ENCODE data around the gene GIPC3.

Gene GIPC3

DNA sequence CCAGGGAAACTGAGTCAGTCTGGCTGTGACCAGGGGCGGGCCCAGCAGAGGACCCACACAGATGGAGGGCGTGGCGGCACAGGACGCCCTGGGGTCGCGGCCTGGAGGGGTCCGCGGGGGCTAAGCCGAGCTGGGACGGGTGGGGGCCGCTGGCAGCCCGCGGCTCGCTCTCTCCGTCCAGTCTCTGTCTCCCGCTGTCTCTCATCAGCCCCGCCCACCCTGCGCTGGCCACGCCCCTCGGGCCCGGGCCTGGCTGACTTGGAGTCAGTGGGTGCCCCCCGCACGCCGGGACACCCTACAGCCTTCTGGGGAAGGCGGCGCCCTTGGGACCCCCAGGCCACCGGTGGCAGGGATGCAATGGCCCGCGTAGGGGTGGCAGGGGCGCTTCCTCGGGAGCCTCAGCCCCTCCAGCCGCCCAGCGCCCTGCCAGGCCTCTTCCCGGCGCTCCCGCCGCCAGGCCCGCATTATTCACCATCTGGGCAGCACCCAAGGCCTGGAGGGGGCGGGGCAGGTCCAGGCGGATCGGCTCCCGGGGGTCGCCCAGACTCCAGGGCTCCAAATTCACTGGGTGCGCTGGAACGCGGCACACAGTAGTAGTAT, 21.5 kb downstream of the GIPC3 start, which contains the start of gene TBXA2R:
TBXA2R (minus strand) TSS at position 186 of the 600 bp plus-strand sequence. CDS start 6,241 bp downstream, outside the sequence.
- Histone ChIP-seq H3K27me3 (ENCODE audit: insufficient read depth, low read length) (peaks cover 46% of the 10 kb centered on the region), H3K4me3 (ENCODE audit: low read length) (no peak within 1 kb of the TSS), H3K4me1 (ENCODE audit: insufficient read depth, low read length) (peaks cover 3% of the 10 kb centered on the region), H3K9me3 (ENCODE audit: low read length) (no peaks in the 10 kb centered on the region), H2AFZ (ENCODE audit: low read depth, low read length) (no peak within 1 kb of the TSS), H3K36me3 (ENCODE audit: insufficient read depth, low read length) (peaks cover 11% of the 10 kb centered on the region)

DNA sequence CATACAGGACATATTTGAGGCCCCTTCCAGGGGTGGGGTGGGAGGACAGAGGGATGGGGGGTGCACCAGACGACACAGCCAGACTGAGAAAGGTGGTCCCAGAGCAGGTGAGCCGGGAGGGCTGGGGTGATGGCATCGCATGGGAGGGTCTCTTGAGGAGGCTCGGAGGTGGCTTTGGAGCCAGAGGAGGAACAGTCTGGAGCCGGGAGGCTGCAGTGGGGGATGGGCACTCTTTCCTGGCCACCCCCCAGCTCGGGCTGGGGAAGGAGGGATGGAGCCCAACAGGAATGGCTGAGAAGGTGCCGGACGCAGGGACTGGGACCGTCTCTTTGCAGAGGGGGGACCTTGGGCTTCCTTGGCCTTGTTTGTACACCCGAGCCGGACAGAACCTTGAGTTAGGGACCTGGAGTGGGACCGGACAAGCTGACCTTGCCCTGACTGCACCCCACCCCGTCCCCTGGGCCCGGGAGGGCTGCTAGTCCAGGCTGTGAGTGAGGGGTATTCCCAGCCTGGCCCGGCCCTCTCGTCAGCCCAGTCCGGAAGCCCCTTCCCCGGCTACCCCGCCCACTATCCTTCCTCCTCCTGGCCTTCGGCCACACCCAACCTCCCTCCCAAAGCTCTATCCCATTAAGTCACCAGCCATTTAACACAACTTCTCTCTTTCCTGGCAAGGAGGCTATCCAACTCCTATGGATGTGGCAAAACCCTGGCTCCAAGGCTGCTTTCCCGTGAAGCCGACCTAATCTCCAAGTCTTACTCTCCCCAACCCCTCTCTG, 22.2 kb downstream of the GIPC3 start:
- Histone ChIP-seq H3K9me3 (ENCODE audit: low read length) (no peaks in the 10 kb centered on the region), H2AFZ (ENCODE audit: low read depth, low read length) (no peak overlapping the region), H3K36me3 (ENCODE audit: insufficient read depth, low read length) (peaks cover 16% of the 10 kb centered on the region), H3K27me3 (ENCODE audit: insufficient read depth, low read length) (peaks cover 46% of the 10 kb centered on the region), H3K4me1 (ENCODE audit: insufficient read depth, low read length) (peaks cover 3% of the 10 kb centered on the region), H3K4me3 (ENCODE audit: low read length) (no peak overlapping the region)

DNA sequence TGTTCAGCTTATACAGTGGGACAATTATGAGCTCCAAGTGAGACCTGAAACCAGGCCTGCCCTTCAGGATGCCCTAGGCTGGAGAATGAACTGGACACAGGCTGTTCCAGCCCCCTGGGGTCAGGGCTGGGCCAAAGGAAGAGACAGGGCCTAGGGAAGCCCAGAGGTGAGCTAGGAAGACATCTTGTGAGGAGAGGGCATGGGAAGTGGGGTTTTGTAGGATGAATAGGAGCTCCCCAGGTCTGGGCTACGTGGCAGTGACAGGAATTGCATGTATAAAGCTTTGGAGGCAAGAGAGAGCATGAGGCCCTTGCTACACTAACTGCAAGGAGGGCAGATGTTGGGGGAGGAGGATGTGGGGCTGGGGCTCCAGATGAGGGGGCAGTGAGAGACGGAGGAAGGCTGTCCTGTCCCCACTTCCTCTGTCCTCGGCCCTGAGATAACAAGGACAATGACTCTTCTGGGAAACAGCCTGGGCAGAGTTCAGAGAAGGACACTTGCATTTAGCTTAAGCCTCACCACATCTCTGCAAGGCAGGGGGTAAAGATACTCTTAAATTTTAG, 22.9 kb downstream of the GIPC3 start:
- Histone ChIP-seq H3K9me3 (ENCODE audit: low read length) (no peaks in the 10 kb centered on the region), H3K4me3 (ENCODE audit: low read length) (no peak overlapping the region), H3K4me1 (ENCODE audit: insufficient read depth, low read length) (peaks cover 3% of the 10 kb centered on the region), H3K36me3 (ENCODE audit: insufficient read depth, low read length) (peaks cover 16% of the 10 kb centered on the region), H3K27me3 (ENCODE audit: insufficient read depth, low read length) (peaks cover 46% of the 10 kb centered on the region), H2AFZ (ENCODE audit: low read depth, low read length) (no peak overlapping the region)

DNA sequence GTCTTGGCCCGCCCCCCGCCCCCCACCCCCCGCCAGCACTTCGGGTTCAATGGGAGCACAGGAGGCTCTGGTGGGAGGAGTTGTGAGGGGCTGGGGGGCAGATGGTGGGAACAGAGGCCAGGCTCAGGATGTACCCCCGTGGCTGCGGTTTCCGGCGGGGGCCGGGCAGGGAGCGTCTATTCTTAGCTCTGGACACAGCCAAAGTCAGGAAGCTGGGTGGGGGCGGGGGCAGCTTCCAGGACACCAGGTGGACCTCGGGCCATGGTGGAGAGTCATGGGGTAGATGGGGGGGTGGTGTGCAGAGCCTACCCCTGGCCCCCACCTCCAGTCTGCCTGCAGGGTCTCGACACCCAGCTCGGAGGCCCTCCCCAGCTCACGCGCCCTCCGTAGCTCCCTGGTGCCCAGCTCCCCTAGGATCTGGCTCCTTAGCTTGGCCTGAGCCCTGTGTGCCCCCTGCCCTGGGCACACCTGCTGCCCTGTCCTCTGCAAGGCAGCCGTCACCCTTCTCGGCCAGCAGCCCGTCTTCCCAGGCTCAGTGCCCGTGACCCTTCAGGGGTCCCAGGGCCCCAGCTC, 23.6 kb downstream of the GIPC3 start:
- H3K4me3 ChIP-seq (ENCODE audit: low read length): no peak overlapping the region
- no peak overlapping the region for H2AFZ ChIP-seq (ENCODE audit: low read depth, low read length)
- no peaks in the 10 kb centered on the region for H3K9me3 ChIP-seq (ENCODE audit: low read length)
- peaks cover 3% of the 10 kb centered on the region for H3K4me1 ChIP-seq (ENCODE audit: insufficient read depth, low read length)
- H3K27me3 ChIP-seq (ENCODE audit: insufficient read depth, low read length): peaks cover 43% of the 10 kb centered on the region
- H3K36me3 ChIP-seq (ENCODE audit: insufficient read depth, low read length): peaks cover 19% of the 10 kb centered on the region

DNA sequence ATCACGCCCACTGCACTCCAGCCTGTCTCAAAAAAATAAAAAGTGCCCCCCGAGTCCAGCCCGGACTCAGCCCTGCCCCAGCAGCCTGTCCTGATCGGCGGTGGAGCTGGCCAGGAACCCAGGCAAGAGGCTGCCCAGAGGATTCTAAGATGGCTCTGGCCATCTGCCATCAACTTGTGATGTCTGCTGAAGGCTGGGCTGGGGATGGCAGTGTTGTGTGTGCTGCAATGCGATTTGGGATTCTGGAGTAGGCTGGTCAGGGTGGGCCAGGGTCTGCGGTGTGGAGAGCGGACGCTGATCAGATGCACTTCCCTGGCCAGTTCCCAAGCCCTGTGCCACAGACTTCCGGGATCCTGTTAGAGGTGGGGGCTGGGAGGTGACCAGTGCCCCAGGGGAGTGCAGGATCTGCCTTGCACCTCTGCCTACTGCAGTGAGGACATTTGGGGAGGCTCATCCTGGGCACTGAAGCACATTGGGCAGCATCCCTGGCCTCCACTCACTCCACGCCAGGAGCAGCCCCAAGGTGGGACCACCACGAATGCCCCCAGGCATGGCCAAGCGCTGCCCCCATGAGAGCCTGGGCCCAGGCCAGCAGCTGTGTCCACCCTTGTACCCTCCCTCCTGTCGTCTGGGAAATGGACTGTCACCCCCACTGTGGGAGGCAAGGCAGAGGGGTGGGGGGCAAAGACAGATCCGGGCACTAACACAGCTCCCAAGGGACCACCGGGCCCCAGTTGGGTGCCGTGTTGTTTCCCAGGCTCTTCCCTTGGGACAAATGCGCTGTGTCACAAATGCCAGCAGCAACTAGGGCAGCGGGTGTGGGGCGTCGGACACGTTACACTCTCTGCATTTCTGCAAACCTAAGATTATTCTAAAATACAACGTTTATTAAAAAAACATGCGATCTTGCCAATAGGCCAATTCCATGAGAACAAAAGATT, 24.8 kb downstream of the GIPC3 start:
- Histone ChIP-seq H3K4me3 (ENCODE audit: low read length) (no peak overlapping the region), H3K27me3 (ENCODE audit: insufficient read depth, low read length) (peaks cover 33% of the 10 kb centered on the region), H3K36me3 (ENCODE audit: insufficient read depth, low read length) (peaks cover 20% of the 10 kb centered on the region), H2AFZ (ENCODE audit: low read depth, low read length) (no peak overlapping the region), H3K4me1 (ENCODE audit: insufficient read depth, low read length) (peaks cover 3% of the 10 kb centered on the region), H3K9me3 (ENCODE audit: low read length) (no peaks in the 10 kb centered on the region)

DNA sequence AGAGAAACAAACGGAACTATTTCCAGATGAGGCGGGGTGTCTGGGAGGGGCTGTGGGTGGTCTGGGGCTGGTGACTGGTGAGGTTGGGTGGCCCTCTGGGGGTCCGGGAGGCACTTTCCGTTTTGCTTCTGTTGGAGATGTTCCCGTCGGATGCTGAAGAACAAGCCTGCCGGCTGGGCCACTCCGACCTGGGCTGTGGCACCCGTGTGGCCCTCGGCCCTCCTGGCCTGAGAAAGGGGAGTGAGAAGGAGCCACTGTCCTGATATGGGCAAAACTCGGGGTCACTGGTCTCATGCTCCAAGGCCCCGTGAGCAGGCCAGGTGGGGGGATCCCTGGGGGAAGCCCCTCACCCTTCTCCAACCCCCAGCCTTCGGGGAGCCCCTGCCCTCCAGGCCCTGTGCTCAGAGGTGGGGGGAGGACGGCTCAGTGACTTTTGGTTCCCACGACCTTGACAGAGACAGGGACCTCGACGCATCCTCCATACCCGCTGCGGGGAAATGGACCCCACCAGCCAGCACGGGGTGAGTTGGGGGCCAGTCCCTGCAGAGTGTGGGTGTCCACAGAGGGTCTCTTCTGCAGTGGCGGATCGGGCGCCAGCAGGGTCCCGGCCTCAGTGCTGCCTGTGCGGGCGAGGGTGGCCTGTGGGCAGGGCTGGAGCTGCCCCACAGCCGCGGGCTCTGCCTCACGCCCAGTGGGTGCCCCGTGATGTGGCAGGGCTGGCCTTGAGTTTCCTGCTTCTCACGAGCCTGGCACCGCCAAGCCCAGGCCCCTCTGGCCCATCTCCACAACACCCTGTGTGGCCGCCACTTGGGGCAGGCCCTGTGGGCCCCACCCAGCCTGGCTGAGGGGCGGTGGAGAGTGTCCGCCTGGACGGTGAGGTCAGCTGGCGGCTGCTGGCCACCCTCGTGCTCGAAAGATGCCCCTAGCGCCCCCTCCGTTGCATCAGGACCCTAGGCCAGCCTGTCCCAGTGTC, 25.8 kb downstream of the GIPC3 start:
- Histone ChIP-seq H3K9me3 (ENCODE audit: low read length) (no peaks in the 10 kb centered on the region), H3K27me3 (ENCODE audit: insufficient read depth, low read length) (peaks cover 23% of the 10 kb centered on the region), H2AFZ (ENCODE audit: low read depth, low read length) (no peak overlapping the region), H3K4me1 (ENCODE audit: insufficient read depth, low read length) (peaks cover 3% of the 10 kb centered on the region), H3K36me3 (ENCODE audit: insufficient read depth, low read length) (peaks cover 20% of the 10 kb centered on the region), H3K4me3 (ENCODE audit: low read length) (no peak overlapping the region)

DNA sequence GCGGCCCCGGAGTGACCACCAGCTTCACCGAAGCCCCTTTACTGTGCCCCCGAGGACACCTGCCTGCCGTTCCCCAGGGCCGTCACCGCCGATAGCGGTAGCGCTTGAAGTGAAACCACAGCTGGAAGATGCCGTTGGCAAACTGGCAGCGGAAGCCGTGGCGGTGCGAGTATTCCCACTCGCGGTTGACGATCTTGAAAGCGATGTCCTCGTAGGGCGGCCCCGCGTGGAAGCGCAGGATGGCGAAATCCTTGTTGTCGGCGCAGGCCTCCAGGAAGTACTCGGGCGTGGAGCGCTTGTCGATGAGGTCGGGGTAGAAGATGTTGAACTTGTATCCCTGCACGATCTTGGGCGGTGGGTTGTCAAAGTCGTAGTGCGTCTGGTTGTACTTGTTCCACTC, 26.6 kb downstream of the GIPC3 start:
- H3K4me3 ChIP-seq (ENCODE audit: low read length): no peak overlapping the region
- H3K9me3 ChIP-seq (ENCODE audit: low read length): no peaks in the 10 kb centered on the region
- peaks cover 17% of the 10 kb centered on the region for H3K27me3 ChIP-seq (ENCODE audit: insufficient read depth, low read length)
- peaks cover 3% of the 10 kb centered on the region for H3K4me1 ChIP-seq (ENCODE audit: insufficient read depth, low read length)
- no peak overlapping the region for H2AFZ ChIP-seq (ENCODE audit: low read depth, low read length)
- peaks cover 20% of the 10 kb centered on the region for H3K36me3 ChIP-seq (ENCODE audit: insufficient read depth, low read length)

DNA sequence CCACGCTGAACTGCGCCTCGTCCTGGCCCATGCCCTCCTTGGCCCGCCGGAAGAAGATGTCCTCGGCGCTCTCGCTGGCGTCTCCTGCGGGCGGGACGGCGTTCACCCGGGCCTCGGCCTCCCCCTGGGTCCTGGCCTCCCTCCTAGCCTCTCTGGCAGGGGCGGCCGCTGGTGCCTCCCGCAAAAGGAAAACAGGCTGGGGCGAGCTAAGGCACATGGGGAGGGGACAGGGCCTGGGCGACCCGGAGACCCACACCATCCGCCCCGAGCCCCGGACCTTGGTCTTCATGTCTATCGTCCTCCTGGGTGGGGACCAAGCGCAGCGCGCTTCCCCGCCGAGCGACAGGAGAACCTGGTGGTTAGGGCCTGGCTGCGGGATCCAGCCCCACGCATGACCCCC, 27.1 kb downstream of the GIPC3 start:
- Histone ChIP-seq H2AFZ (ENCODE audit: low read depth, low read length) (no peak overlapping the region), H3K27me3 (ENCODE audit: insufficient read depth, low read length) (peaks cover 12% of the 10 kb centered on the region), H3K9me3 (ENCODE audit: low read length) (no peaks in the 10 kb centered on the region), H3K36me3 (ENCODE audit: insufficient read depth, low read length) (peaks cover 24% of the 10 kb centered on the region), H3K4me1 (ENCODE audit: insufficient read depth, low read length) (peaks cover 2% of the 10 kb centered on the region), H3K4me3 (ENCODE audit: low read length) (no peak overlapping the region)

DNA sequence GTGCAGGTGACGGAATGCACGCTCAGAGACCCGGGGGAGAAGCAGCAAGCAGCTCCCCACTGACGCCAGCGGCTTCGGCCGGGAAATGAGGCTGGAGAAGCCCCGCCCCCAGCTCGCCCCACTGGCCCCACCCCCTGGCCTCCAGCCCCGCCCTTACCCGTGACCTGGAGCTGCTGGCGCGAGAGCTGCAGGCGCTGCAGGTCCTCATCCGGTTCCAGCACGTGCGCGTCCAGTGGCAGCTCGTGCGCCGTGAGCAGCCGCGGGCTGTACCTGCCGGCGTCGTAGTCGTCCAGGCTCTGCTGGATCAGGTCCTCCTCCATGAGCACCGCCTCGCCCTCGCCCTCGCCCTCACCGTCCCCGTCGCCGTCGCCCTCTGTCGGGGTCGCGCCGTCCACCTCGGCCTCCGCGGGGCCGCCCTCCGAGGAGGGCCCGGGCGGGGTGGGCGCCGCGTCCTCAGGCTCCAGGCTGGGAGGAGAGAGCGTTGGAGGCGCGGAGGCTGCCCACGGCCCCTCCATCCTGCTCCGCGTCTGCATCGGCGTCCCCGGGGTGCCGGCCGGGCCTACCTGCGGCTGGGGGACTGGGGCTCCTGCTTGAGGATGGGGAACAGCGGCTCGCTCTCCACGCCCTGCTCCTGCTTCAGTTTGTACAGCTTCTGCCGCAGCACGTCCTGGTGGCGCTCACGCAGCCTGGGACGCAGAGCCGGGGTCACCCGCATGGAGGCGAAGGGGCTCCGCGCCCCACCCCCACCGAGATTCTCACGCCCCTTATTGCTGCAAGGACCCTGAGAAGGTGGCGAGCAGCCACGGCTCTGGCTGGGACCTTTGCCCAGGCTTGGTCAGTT, 27.8 kb downstream of the GIPC3 start:
- Histone ChIP-seq H3K27me3 (ENCODE audit: insufficient read depth, low read length) (peaks cover 4% of the 10 kb centered on the region), H3K4me1 (ENCODE audit: insufficient read depth, low read length) (no peaks in the 10 kb centered on the region), H3K9me3 (ENCODE audit: low read length) (no peaks in the 10 kb centered on the region), H3K4me3 (ENCODE audit: low read length) (no peak overlapping the region), H3K36me3 (ENCODE audit: insufficient read depth, low read length) (peaks cover 28% of the 10 kb centered on the region), H2AFZ (ENCODE audit: low read depth, low read length) (no peak overlapping the region)

DNA sequence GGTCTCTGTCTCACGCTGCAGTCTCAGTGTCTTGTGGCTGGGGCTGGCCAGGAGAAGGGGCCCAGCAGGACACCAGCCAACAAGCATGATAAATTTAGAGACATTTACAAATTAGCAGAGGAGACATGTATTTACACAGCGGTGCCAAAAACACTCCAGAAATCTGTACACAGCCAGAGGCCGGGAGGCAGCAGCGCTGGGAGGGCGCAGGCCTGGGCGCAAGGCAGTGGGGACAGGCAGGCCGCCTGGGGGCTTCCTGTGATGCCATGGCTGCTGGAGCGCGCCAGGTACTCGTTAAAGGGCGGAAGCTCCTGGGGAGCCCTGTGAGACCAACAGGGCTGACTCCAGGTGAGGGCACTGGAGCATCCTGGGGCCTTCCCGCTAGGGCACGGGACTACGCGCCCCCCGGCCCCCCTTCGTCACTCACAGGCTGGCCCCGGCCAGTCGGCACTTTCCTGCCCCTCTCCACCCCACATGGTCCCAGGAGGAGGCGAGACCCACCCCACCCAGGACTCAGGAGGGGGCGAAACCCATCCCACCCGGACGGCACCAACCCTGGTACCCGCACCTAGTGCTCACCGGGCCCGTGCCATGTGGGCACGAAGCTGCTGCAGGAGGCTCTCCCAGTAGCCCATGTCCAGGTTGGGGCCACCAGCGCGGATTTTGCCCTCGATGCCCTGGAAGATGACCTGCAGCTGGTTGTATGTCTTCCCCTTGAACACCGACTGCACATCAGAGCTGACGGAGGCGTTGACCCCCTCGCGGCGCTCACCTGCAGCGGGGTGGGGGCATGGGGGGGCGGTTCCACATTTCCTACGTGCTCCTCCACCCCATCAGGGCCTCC, 28.8 kb downstream of the GIPC3 start:
- Histone ChIP-seq H3K27me3 (ENCODE audit: insufficient read depth, low read length) (no peaks in the 10 kb centered on the region), H3K4me1 (ENCODE audit: insufficient read depth, low read length) (no peaks in the 10 kb centered on the region), H3K36me3 (ENCODE audit: insufficient read depth, low read length) (peaks cover 28% of the 10 kb centered on the region), H2AFZ (ENCODE audit: low read depth, low read length) (no peak overlapping the region), H3K4me3 (ENCODE audit: low read length) (no peak overlapping the region), H3K9me3 (ENCODE audit: low read length) (no peaks in the 10 kb centered on the region)

All from neuron (in vitro differentiated cells).